Psoas muscle (tissue), 8 donors: Measurements from ENCODE around the gene KYAT1. TPM values are rescaled to one million over a fixed set of nuclear protein-coding genes. Genes with fewer than 3 reads are reported as not detected.

Experiments used
- ATAC-seq, 4 donors: fragments of 200-7000 bp; cut with Tn5 transposase; one replicate each; pipeline ENCODE4 v1.9.1; 2020; ENCODE audit warnings: moderate library complexity in 3 of 4, mild to moderate bottlenecking in 2 of 4
- DNase-seq, 2 donors: peaks; one replicate each; pipeline ENCODE4 v3.0.0-alpha.2; 2020
- H3K27ac ChIP-seq: fragments of 200-600 bp; one replicate; pipeline ENCODE4 v1.8.0; 2022
- H3K27me3 ChIP-seq, 3 donors: fragments of 200-600 bp in 1 of 3; one replicate each; pipeline versions ENCODE4 v1.6.1 to v1.8.0; 2013 to 2022; ENCODE audit warnings: low read length in 2 of 3, mild to moderate bottlenecking in 2 of 3, moderate library complexity in 1 of 3; ENCODE audit not compliant: insufficient read depth in 3 of 3
- H3K36me3 ChIP-seq, 2 donors: fragments of 200-600 bp in 1 of 2; one replicate each; pipeline versions ENCODE4 v1.6.1 to v1.8.0; 2013 to 2022; ENCODE audit warnings: low read depth in 1 of 2, mild to moderate bottlenecking in 1 of 2, moderate library complexity in 1 of 2; ENCODE audit not compliant: insufficient read depth in 1 of 2
- H3K4me1 ChIP-seq: fragments of 200-600 bp; one replicate; pipeline ENCODE4 v1.8.0; 2022
- H3K4me3 ChIP-seq: fragments of 200-600 bp; one replicate; pipeline ENCODE4 v1.8.0; 2022; ENCODE audit warnings: mild to moderate bottlenecking
- H3K9me3 ChIP-seq: fragments of 200-600 bp; one replicate; pipeline ENCODE4 v1.8.0; 2022
- WGBS, 3 donors: extraction: QIAGEN DNeasy Blood & Tissue Kit; methylation state at CpG; one replicate each; pipeline versions ENCODE4 v1.1.6 to v1.1.7; 2013; 5-methylcytosine and 5-hydroxymethylcytosine counted together
- intact Hi-C, 2 donors: fragments of 100-400 bp; cut with DNase I; formaldehyde crosslinking; loops; one replicate each; pipeline versions ENCODE4 v1.11.0 to v1.14.2; 2022
- polyA plus RNA-seq, 3 donors: library from polyadenylated mRNA; stranded (reverse); fragments of 200-250 nt; gene quantifications; one replicate each; pipeline ENCODE4 v1.2.3, GENCODE V29; 2013
- total RNA-seq, 4 donors: library from RNA; stranded (reverse); fragmentation: NEBNext Ultra II Directional in 2 of 4; extraction: Animal tissue kit (Norgen Biotek cat#: 25700) in 2 of 4; gene quantifications; one replicate each; pipeline versions ENCODE4 v1.2.1 to v1.2.4, GENCODE V29; 2021 to 2023
- TF ChIP-seq, protein P1 (sequence below): fragments of 200-600 bp; IDR thresholded peaks from one replicate; pipeline ENCODE4 v1.8.0; 2022; ENCODE audit warnings: antibody characterized with exemption
- donor health status: healthy with polysubstance abuse.
- donor health status: DM: no; HTN: no; CAD: no; lungs with moderate emphysema.
- donor health status: Bipolar disorder and iron deficiency.
- donor health status: healthy.
- donor health status: DM: yes; HTN: yes; CAD: no.
- donor health status: DM: no; HTN: no; CAD: no.
- donor health status: DM: no; HTN: no; CAD: no.
- donor health status: DM: yes; HTN: yes; CAD: no.

Gene KYAT1
- total and polyA plus RNA-seq, 7 donors = 6.4 to 12.0 (median 7.5) TPM

DNA sequence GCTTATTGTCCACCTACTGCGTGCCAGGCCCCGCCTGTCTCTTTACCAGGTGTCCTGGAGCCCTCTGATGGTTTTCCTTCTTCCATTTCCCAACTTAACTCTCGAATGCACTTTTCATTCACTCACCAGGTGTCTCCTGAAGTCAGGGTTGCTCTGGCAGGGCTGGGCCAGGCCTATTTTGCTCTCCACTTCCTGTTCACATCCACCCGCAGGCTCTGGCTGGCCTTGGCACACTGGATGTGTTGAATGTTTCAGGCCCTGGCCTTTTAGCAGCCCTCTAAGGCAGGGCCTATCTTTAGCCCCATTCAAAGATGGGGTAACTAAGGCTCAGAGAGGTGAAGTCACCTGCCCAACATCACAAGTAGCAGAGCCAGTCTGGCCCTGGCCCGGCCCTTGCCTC lies 16.6 kb upstream of the KYAT1 start:
- Histone ChIP-seq H3K27ac (no peak overlapping the region), H3K36me3 (peaks cover 2 to 55% of the 10 kb centered on the region in 2 donors), H3K4me3 (no peak overlapping the region), H3K27me3 (no peaks in the 10 kb centered on the region), H3K9me3 (no peaks in the 10 kb centered on the region), H3K4me1 (no peaks in the 10 kb centered on the region)
- ATAC-seq = no peak
- no peak for DNase-seq
- TF ChIP-seq, protein P1, sequence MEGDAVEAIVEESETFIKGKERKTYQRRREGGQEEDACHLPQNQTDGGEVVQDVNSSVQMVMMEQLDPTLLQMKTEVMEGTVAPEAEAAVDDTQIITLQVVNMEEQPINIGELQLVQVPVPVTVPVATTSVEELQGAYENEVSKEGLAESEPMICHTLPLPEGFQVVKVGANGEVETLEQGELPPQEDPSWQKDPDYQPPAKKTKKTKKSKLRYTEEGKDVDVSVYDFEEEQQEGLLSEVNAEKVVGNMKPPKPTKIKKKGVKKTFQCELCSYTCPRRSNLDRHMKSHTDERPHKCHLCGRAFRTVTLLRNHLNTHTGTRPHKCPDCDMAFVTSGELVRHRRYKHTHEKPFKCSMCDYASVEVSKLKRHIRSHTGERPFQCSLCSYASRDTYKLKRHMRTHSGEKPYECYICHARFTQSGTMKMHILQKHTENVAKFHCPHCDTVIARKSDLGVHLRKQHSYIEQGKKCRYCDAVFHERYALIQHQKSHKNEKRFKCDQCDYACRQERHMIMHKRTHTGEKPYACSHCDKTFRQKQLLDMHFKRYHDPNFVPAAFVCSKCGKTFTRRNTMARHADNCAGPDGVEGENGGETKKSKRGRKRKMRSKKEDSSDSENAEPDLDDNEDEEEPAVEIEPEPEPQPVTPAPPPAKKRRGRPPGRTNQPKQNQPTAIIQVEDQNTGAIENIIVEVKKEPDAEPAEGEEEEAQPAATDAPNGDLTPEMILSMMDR = no peak
- intact Hi-C loops = no loop called here
- 84 to 89% (median 85%) methylated on average over 5 of the region's 5 CpGs for WGBS, 3 donors

DNA sequence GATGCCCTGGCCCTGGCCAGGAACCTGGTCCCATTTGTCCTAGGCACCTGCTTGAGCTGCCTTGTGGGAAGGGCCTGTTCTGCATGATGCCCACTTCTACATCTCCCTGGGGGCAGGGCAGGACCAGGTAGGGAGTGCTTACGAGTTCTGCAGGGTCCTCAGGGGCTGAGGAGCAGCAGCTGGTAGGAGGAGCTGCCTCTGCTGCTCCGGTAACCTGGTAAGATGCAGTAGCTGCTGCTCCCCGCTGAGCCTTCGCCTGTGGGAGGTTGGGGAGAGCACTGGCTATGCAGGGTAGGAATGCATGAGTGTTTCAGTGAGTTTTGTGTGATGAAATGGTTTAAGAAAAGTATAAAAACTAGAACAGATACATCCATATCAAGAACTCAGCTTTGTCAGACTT lies 13.8 kb upstream of the KYAT1 start:
- Histone ChIP-seq H3K27me3 (no peaks in the 10 kb centered on the region), H3K27ac (no peak overlapping the region), H3K9me3 (no peaks in the 10 kb centered on the region), H3K36me3 (peaks cover 2 to 70% of the 10 kb centered on the region in 2 donors), H3K4me1 (peaks cover 12% of the 10 kb centered on the region), H3K4me3 (no peak overlapping the region)
- no peak for DNase-seq
- intact Hi-C loops = no loop called here
- WGBS, 3 donors = 67 to 77% (median 70%) methylated on average over 4 of the region's 4 CpGs
- no peak for ATAC-seq
- TF ChIP-seq, protein P1 = no peak

DNA sequence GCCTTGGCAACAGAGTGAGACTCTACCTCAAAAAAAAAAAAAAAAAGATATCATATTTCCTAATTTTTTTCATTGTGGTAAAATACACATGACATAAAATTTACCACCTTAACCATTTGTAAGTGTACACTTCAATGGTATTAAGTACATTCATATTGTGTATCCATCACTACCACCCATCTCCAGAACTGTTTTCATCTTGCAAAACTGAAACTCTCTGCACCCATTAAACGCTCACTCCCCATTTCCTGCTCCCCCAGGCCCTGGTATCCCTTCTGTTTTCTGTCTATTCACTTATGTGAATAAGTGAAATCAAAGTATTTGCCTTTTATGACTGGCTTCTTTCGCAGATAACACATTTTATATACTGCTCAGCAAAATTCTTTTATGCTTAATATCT lies 13.0 kb upstream of the KYAT1 start:
- DNase-seq = no peak
- Histone ChIP-seq H3K4me3 (no peak overlapping the region), H3K27me3 (no peaks in the 10 kb centered on the region), H3K4me1 (peaks cover 12% of the 10 kb centered on the region), H3K27ac (no peak overlapping the region), H3K36me3 (peaks cover 5 to 74% of the 10 kb centered on the region in 2 donors), H3K9me3 (no peaks in the 10 kb centered on the region)
- WGBS, 3 donors = 76 to 91% (median 85%) methylated on average over 2 of the region's 2 CpGs
- no peak for ATAC-seq
- TF ChIP-seq, protein P1 = no peak
- intact Hi-C loops = no loop called here

DNA sequence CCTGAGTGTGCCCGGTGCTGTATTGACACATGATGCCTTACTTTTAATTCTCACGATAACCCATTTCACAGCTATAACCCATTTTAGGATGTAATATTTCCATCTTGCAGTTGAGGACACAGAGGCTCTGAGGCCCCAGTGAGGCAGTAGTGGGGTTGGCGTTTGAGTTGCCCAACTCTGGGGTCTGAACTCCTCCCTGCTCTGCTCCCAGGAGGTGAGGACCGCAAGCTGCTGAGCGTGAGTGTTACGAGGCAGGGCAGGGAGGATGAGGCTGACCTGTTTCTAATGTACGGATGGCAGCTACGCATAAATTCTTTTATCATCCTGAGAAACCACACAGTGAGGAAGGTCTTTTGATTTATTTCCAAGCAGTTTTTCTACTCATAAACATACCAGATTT lies 11.6 kb upstream of the KYAT1 start:
- WGBS, 3 donors = 73 to 83% (median 77%) methylated on average over 8 of the region's 8 CpGs
- Histone ChIP-seq H3K4me1 (peaks cover 12% of the 10 kb centered on the region), H3K27me3 (no peaks in the 10 kb centered on the region), H3K27ac (peak overlapping the region; percentile 71), H3K4me3 (no peak overlapping the region), H3K36me3 (peaks cover 8 to 74% of the 10 kb centered on the region in 2 donors), H3K9me3 (no peaks in the 10 kb centered on the region)
- TF ChIP-seq, protein P1 = no peak
- no peak for DNase-seq
- intact Hi-C loops = no loop called here
- ATAC-seq = no peak

DNA sequence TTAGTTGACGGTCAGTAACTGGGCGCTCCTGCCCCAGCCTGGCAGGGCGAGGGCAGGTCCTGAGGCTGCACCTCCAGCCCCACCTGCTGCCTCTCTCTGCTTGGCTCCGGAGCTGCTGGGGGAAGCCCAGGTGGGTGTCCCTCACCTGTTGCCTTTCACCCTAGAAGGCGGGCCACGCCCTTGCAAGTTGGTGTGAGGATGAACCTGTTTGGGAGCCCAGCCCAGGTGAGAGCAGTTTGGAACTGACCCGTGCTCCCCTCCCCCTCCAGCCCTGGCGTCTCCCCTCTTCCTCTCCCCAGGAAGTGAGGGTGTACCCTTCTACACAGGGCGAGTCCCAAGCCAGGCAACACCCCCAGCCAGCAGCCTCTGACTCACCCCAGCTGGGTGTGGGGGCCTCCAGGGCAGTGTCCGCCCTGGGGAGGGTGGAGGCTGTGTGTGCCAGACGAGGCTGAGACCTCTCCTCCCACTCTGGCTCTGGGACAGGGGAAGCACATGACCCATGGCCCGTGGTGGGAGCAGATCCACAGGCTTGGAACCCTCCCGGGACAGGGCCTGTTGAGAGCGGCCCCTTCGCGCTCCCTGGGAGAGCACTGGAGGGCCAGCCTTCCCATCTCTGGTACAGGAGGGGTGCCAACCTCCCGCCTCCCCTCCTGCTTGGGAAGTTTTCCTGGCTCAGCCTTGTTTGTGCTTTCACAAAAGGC lies 10.6 kb upstream of the KYAT1 start:
- ATAC-seq = peak; percentile 80 to 92 (median 88)
- intact Hi-C loops = no loop called here
- peak overlapping the region; percentile 25 for H3K4me3 ChIP-seq

More for the DNA sequence above, 10.6 kb upstream of the KYAT1 start:
- TF ChIP-seq, protein P1 = no peak
- no peaks in the 10 kb centered on the region for H3K27me3 ChIP-seq
- peak; percentile 87 to 92 for DNase-seq
- H3K4me1 ChIP-seq = peaks cover 12% of the 10 kb centered on the region
- H3K27ac ChIP-seq = peak overlapping the region; percentile 71
- H3K9me3 ChIP-seq = no peaks in the 10 kb centered on the region
- H3K36me3 ChIP-seq = peaks cover 8 to 76% of the 10 kb centered on the region in 2 donors
- 44 to 57% (median 47%) methylated on average over 16 to 17 of the region's 17 CpGs for WGBS, 3 donors
